Occipital lobe (tissue), 2 donors: ENCODE measurements around the gene MYH14. TPM values are rescaled to one million over a fixed set of nuclear protein-coding genes. Genes with fewer than 3 reads are reported as not detected.
"Not testable (repeated sequence)": the region's sequence is repeated elsewhere in the genome, so short reads cannot be mapped to it uniquely, and the experiment has no call there.

Experiments used
- DNase-seq: peaks from one replicate; lab custom pipeline; 2025; lab: John Stamatoyannopoulos, UW
- total RNA-seq: library from RNA; depleted of rRNA; stranded (reverse); fragments of >200 nt; gene quantifications from one replicate; pipeline ENCODE4 v1.2.3, GENCODE V29; 2014

The MYH14 gene
- total RNA-seq, 1 donor from 2014 or later: 0.94 TPM

GRCh38 chr19:50331221-50331993 is 128.0 kb downstream of the MYH14 start:
- DNase-seq: no peak

DNA sequence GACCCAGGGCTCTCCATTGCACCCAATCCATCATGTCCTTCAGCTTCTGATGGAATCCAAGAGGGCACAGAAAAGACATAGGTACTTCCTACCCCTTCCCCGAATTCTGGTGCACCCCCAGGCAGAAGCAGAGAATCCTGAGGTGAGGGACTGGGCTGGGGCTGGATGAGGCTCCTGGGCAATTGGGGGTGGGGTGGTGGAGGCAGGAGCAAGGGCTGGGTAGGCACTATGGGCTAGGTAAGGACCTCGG is 128.5 kb downstream of the MYH14 start:
- DNase-seq: no peak

- DNase-seq: no peak
Measured at GRCh38 chr19:50332244-50333038, 129.0 kb downstream of the MYH14 start.

- DNase-seq: peak; percentile 90
Measured at GRCh38 chr19:50333235-50333736, 129.9 kb downstream of the MYH14 start.

DNA sequence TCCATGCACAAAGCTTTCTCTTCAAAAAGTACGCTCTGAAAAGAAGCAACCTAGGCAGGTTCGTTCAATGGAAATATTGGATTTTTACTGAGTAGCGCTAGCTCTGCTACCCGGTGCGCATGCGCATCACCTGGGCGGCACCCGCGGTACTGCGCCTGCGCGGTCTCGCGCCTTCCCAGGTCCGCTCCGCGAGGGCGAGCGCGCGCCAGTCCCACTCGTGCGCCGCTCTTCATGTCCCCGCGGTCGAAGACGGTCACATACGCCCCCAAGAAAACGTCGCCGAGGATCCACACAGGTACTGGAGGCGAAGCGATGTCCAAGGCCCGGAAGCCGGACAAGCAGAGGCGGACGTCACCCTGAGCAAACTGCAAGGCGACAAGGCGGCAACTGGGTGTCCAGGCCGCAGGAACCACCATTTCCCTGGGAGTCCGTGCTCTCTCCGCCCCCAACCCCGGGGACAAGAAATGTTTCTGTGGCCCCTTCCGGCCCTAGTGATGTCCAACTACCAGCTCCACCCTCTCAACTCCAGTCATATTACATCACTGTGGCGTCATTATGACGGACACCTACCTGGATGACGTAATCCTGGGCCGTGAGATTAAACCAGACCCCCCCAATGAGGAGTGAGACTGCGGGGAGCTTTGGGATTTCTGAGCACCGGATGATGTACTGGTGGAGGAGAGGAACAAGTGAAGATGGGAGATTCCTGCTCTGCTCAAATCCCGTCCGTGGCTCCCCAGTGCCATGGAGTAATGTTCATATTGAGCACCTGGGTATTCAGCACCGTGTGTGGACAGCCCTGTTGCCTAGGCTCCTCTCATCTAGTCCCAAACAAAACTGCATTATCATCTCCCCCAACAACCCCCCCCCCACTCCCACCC is 130.6 kb downstream of the MYH14 start:
- peak; percentile 84 for DNase-seq

- no peak for DNase-seq
Measured at GRCh38 chr19:50334741-50335421, 131.5 kb downstream of the MYH14 start.

GRCh38 chr19:50337031-50337430 is 133.6 kb downstream of the MYH14 start:
- not testable (repeated sequence) for DNase-seq

DNA sequence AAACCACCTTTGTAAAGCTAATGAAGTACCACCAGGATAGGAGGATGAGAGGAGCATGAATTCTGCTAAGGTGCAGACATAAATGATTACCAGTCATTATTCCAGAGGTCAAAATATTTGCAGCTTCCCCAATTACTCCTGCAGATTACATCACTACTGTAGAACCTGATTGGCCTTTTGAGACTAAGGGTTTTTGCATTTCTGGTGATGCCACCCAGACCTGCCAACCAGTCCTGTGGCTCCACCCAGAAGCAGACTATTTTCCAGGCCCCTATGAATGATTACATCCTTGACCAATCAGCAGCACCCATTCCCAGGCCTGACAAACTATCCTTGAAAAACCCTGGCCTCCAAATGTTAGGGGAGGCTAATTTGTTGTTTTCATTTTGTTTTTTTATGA is 136.9 kb downstream of the MYH14 start:
- no peak for DNase-seq

- no peak for DNase-seq
Measured at GRCh38 chr19:50341091-50341564, 137.7 kb downstream of the MYH14 start.

DNA sequence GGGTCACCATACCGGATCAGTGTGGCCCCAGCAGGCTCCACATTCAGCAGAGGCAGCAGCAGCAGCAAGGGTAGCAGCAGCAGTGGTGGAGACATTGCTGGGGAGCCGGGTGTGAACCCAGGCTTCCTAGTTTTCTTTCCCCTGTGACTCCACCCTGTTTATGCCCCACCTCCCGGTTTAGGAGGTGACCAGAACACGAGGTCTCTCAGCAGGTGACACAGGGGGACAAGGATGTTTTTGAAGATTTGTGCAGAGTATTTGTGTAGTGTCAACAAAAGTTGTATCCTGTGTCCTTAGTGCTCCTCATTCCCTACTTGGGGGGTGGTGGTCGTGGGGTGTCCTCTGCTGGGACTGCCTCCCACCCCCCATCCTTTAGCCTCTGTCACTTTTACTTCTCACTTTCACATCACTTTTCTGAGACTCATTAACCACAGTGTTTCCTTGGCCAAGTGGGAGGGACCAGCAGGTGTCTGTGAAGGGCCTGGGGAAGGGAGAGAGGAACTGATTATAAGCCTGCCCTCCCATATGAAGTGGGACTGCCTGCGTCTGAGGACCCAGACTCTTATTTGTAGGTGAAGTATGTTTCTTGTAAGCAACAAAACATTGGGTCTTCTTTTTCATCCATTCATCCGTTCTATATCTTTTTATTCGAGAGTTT is 141.4 kb downstream of the MYH14 start:
- no peak for DNase-seq

DNA sequence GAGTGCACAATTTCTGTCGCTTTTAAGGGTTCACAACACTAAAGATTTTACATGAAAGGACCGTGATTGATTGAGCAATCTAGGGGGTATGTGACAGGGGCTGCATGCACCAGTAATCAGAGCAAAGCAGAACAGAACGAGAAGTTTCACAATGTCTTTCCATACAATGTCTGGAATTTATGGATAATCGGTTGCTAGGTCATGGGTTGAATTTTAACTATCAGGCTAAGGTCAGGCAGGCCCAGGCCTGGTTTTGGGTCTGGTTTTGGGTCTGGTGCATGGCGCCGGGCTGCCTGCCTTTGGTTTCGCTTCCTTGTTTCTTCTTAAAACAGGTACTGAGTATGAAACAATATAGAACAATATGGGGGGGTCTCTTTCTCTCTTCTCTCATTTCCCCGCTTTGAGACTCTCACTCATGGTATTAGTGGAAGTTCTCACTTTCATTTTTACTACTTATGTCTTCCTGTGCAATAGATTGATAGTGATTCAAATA is 143.7 kb downstream of the MYH14 start:
- not testable (repeated sequence) for DNase-seq

DNA sequence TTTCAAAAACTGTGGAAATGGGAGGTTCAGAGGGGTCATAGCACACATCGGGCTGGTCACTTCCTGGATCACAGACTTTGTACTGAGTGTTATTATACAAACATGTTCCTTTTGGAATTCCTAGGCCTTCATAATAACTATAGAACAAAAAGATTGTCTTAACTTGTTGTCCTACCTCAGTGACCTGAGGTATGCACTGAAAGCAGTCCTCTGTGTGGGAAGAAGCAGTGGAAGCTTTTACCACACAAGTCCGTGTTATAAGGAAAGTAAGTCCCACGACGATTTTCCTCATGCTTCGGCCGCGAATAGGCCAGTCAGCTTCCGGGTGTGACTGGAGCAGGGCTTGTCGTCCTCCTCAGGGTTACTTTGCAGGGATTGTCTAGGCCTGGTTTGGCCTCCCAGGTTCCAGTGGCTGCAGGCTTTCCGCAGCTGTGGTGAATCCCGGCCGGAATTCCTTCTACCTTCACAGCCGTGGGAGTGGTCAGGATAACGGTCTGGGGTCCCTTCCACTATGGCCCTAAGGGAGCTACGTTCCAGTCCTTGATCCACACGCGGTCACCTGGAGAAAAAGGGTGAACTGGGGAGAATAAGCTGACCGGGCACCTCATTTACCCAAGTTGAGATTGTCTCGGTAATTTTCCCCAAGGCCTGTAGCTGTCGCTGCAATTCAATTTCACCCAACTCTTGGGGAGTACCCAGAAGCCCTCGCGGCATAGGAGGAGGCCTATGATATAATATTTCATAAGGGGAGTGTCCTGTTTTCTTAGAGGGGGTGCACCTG is 146.0 kb downstream of the MYH14 start:
- no peak for DNase-seq

GRCh38 chr19:50352242-50352641 is 148.8 kb downstream of the MYH14 start:
- no peak for DNase-seq

DNA sequence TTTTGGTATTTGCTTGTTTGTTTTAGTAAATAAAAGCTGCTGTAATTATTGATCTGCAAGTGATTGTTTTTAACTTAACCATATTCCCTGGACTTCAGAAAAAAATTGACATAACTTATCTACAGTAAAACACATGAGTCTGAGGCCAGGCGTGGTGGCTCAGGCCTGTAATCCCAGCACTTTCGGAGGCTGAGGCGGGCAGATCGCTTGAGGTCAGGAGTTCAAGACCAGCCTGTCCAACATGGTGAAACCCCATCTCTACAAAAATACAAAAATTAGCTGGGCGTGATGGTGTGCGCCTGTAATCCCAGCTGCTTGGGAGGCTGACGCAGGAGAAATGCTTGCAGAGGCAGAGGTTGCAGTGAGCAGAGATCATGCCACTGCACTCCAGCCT is 150.1 kb downstream of the MYH14 start:
- not testable (repeated sequence) for DNase-seq

- DNase-seq: no peak
Measured at GRCh38 chr19:50356691-50357177, 153.3 kb downstream of the MYH14 start.

DNA sequence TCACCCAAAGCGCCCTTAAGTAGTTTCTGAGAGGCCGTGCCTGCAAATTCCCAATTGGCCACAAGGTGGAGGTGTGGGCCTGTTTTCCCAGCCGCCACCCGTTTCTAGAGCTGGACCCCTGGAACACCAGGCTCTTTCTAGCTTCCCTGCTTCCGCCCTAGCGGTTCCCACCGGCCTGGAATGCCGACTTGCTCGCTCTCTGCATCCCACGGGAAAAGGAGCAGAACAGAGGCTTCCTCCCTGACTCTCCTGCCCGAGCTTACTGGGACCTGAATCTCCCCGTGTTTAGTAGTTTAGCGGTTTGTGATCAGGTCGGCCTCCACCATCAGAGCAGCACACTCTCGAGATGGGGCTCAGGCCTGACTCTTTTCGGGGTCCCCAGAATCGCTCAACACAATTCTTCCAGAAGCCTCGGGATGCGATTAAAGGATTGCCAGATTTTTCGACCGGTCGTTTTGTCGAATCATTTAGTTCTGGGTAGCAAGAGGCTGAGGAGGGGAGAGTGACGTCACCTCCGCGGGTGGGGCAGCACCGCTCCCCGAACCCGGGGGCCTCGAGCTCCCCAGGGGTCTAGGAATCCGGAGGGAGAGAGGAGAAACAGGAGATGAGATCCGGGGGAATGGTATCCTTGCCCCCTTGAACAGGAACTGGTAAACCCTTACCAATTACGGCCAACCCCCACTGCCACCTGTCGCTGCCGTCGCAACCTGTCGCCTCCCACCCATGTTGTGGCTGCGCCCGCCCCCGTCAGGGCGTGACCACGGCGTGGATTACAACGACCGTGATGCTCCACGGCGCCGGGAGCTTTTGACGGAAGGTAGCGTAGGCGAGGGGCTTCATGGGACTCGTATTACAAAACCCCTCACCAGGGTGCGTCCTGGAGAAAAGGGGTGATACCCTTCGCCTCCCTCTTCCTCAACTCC is 154.0 kb downstream of the MYH14 start:
- peak; percentile 52 for DNase-seq

- DNase-seq: peak; percentile 27
Measured at GRCh38 chr19:50358483-50359327, 155.3 kb downstream of the MYH14 start.
